ELF-1 (cell line): ENCODE data around the gene GNPNAT1.

Experiments
- DNase-seq: peaks from one replicate; pipeline ENCODE4 v3.0.0-alpha.2; 2016; ENCODE audit warnings: low read depth, low spot score

GNPNAT1 gene

GRCh38 chr14:52791223-52792096 lies at the start of gene GNPNAT1:
TSS of gene GNPNAT1 (minus strand) at chr14:52791607. CDS start at chr14:52784650, 6,957 bp downstream.
- peak; percentile 94 for DNase-seq

DNA sequence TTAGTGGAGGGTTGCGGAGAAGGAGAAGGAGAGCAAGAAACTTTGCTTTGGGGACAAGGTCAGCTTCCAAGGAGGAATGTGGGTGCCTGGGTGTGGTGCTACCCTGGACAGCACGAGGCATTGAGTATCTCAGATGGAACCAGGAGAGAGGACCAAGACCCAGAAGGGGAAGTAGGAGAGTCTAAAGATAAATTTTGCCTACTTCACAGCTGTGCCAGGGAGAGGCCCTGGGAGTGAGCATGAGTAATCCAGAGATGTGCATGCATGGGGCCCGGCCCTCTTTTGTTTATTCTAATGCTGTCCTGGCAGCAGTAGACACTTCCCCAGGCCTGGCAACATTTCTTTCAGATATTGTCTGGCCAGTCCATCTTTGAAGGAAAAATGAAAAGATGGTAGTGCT lies 49.5 kb upstream of the GNPNAT1 start:
- DNase-seq, result no peak

DNA sequence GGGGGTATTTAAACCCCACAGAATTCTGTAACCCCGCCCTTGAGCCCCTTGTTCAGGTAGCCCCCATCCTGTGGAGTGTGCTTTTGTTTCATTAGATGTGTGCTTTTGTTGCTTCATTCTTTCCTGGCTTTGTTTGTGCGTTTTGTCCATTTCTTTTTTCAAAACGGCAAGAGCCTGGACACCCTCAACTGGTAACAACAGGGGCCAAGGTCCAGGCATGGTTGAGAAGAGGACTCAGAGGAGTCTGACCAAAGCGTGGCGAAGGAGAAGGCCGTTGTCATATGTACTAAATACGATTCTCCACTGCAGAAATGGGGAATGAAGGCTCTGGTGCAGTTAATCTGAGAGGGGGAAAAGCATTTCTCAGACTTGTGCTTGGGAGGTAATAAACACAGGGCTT lies 46.0 kb upstream of the GNPNAT1 start:
- DNase-seq, result no peak

DNA sequence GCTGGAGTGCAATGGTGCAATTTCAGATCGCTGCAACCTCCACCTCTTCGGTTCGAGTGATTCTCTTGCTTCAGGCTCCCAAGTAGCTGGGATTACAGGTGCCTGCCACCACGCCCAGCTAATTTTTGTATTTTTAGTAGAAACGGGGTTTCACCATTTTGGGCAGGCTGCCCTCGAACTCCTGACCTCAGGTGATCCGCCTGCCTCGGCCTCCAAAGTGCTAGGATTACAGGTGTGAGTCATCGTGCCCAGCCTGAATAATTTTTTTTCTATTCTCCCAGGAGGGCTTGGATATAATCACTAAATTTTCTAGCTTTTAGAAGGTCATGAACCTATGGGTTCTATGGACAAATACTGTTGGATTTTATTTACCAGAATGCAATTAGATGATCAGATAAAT lies 44.7 kb upstream of the GNPNAT1 start:
- no peak for DNase-seq

- peak; percentile 81 for DNase-seq
These were observed 43.9 kb upstream of the GNPNAT1 start for GRCh38 chr14:52835122-52835903.

GRCh38 chr14:52834440-52834842 lies 43.0 kb upstream of the GNPNAT1 start:
- no peak for DNase-seq

DNA sequence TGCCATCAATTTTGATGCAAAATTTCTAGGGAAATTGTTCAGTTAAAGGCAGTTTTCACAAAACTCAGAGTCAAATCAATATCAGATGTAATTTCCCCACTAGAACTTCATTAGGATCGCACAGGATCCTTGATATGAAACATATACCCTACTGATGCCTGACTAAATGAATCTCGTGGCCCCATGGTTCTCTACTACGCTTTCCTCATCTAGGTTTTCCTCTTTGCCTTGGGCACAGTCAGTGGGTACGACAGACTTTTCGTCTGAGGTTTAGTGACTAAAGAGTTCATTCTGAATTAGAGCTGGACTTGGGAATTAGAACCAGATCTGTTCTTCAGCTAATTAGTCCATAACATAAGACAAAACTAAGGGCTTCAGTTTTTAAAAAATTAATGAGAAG lies 42.5 kb upstream of the GNPNAT1 start:
- DNase-seq, result no peak

GRCh38 chr14:52829527-52830185 lies 38.2 kb upstream of the GNPNAT1 start:
- no peak for DNase-seq

DNA sequence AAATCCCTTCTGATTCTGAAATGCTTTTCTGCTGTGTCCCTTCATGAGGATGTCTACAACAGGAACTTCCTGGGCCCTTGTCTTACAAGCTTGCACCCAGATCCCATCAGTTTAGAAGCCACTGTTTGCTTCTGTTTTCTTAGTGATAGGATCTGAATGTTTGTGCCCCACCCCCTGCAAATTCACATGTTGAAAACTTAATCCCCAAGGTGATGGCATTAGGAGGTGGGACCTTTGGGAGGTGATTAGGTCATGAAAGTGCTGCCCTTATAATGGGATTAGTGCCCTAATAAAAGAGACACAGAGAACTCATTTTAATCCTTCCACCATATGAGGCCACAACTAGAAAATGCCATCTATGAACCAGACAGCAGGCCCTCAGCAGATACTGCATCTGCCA lies 36.0 kb upstream of the GNPNAT1 start:
- DNase-seq, result no peak

DNA sequence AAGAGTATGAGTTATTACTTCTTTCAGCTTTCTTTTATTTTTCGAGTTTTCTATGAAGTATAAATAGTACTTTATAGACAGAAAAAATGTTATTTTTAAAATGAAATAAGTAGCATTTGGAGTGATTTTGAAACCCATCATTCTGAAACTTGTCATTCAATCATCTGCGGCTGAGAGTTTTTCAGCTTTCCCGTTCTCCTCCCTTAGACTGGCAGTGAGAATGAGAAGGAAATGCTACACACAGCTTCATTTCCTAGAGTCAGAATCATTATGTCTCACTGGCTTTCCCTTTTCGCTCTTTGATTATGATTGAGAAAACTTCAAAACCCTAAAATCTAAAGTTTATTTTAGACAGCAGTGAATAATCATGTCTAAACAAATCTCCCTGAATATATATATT lies 33.7 kb upstream of the GNPNAT1 start:
- DNase-seq, result no peak

DNA sequence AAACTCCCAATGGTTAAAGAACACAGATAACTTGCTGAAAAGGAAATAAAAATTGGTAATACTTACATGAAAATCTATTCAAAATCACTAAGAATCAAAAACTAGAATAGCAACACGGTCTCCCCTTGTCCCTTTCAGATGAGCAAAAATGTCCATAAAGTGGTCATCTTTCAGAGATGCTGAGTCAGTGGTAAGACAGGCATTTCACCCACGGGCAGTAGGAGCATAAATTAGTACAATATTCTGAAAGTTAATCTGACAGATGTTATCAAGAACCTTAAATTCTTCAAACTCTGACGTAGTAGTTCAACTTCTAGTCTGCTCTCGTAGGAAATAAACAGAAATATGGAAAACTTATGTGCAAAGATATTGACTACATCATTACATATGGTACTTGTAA lies 33.1 kb upstream of the GNPNAT1 start:
- DNase-seq, result no peak

DNA sequence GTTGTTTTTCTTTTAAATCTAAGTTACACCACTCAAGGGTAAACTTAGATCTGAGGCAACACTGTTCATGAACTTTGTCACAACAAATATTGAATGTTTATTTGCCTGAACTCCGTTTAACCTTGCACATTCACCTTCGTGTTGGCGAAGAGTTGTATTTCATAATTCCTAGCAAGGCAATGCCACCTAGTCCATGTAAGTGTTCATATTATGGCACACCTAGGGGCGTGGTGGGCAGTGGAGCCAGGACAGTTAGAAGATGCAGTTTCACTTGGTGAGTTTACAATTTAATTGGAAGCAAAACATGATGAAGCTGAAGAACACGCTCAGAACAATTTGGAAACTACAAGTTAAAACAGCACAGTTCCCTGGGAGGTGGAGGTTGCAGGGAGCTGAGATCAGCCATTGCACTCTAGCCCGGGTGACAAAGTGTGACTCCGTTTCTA lies 30.4 kb upstream of the GNPNAT1 start:
- no peak for DNase-seq

DNA sequence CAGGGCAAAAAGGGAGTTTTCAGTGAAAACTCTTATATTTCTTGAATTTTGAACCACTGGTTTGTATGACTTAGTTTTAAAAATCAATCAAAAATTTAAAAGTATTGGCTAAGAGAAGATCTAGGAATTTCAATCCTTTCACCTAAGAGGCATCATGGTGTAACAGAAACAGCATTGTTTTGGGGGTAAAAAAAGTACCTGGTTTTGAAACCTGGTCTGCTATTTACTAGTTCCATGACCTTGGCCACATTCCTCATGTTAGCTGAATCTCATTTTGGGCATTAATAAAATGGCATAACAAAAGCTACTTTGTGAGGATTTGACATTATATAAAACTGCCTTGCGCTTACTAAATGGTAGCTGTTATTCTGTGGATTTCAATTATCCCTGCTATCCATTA lies 16.7 kb upstream of the GNPNAT1 start:
- no peak for DNase-seq

GRCh38 chr14:52806115-52806514 lies 14.7 kb upstream of the GNPNAT1 start:
- no peak for DNase-seq

DNA sequence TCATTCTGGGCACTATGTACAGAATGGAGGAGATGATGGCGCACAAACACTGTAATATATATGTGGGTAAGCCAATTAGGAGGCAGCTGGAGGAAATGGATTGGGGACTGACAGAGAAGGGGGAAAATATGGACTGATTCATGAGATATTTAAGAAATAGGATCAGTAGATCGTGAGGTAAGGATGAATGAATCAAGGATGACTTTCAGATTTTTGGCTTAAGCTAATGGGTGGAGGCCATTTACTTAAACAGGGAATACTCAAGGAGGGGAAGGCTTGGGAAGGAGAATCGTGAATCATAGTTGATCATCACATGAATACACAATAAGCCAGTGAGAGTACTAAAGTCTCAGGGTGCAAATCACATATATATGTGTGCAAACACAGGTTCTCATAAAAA lies 11.2 kb upstream of the GNPNAT1 start:
- DNase-seq, result no peak

- DNase-seq, result no peak
These were observed 9.8 kb upstream of the GNPNAT1 start for GRCh38 chr14:52801014-52801712.

DNA sequence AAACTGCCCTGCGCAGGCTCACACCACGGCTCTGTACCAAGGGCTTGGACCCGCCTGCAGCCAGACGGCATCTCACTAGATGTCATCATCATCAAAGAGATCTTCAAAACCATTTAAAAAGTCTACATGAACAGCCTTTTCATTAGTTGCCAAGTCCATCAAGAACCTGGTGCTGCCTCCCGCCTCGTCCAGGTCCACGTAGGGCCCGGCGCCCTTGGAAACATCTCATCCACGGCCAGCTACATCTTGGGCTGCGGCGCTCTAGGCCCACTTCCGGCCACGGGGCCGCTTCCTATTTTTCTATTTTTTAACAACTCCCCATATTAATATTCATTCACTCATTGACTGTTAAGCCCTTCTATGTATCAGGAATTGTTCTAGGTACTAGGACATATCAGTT lies 7.4 kb upstream of the GNPNAT1 start:
- DNase-seq, result no peak

DNA sequence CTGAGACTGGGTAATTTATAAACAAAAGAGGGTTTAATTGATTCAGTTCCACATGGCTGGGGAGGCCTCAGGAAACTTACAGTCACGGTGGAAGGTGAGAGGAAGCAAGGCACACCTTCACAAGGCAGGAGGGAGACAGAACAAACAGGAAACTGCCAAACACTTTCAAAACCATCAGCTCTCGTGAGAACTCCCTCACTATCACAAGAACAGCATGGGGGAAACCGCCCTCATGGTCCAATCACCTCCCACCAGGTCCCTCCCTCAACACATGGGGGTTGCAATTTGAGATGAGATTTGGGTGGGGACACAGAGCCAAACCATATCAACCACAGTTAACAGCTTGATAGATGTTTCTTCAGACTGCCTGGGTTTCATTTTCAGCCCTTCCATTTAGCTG lies 6.2 kb upstream of the GNPNAT1 start:
- no peak for DNase-seq

- no peak for DNase-seq
These were observed 1.7 kb upstream of the GNPNAT1 start for GRCh38 chr14:52793061-52793460.

DNA sequence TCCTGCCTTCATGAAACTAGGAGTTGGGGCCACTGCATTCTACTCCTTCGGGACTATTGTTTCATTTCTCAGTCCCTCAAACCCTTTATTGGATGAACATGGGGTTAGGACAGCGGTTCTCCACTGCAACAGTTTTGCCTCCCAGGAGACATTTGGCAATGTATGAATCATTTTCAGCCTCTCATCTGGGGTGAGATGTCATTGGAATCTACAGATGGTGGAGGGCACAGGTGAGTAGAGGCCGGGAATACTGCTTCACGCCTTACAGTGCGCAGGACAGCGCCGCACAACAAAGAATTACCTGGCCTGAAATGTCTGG lies 649 bp upstream of the GNPNAT1 start:
- DNase-seq, result no peak

- no peak for DNase-seq
These were observed 618 bp downstream of the GNPNAT1 start for GRCh38 chr14:52790756-52791222.
